ELF-1 (cell line): ENCODE measurements around the gene DUSP7.
A peak's percentile ranks its signal among the peaks of the same experiment; 100 is the strongest.

Experiments
- DNase-seq: peaks from one replicate; pipeline ENCODE4 v3.0.0-alpha.2; 2016; ENCODE audit warnings: low read depth, low spot score

Gene DUSP7, protein sequence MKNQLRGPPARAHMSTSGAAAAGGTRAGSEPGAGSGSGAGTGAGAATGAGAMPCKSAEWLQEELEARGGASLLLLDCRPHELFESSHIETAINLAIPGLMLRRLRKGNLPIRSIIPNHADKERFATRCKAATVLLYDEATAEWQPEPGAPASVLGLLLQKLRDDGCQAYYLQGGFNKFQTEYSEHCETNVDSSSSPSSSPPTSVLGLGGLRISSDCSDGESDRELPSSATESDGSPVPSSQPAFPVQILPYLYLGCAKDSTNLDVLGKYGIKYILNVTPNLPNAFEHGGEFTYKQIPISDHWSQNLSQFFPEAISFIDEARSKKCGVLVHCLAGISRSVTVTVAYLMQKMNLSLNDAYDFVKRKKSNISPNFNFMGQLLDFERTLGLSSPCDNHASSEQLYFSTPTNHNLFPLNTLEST

DNA sequence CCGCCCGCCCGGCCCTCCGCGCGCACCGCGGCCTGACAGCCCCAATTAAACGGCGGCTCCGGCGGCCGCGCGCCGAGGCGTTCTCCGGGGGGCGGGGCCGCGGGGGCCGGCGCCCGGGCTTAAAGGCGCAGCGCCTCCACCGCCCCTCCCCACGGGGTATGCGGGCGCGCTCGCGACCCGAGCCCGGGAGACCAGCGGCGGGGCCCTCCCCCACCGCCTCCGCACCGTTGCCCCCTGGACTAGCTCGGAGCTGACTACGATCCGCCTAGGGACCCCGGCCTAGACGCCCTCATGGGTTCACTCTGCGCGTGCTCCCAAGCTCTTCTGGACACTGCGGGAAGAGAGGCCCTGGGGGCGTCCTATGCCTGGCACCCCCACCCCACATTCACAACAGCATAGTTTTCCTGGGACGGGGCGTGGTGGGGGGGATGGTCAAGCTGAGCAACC is at the start of gene DUSP7:
DUSP7 (minus strand) TSS at position 51 of the 447 bp plus-strand sequence. CDS start 205 bp downstream, outside the sequence.
- no peak for DNase-seq

DNA sequence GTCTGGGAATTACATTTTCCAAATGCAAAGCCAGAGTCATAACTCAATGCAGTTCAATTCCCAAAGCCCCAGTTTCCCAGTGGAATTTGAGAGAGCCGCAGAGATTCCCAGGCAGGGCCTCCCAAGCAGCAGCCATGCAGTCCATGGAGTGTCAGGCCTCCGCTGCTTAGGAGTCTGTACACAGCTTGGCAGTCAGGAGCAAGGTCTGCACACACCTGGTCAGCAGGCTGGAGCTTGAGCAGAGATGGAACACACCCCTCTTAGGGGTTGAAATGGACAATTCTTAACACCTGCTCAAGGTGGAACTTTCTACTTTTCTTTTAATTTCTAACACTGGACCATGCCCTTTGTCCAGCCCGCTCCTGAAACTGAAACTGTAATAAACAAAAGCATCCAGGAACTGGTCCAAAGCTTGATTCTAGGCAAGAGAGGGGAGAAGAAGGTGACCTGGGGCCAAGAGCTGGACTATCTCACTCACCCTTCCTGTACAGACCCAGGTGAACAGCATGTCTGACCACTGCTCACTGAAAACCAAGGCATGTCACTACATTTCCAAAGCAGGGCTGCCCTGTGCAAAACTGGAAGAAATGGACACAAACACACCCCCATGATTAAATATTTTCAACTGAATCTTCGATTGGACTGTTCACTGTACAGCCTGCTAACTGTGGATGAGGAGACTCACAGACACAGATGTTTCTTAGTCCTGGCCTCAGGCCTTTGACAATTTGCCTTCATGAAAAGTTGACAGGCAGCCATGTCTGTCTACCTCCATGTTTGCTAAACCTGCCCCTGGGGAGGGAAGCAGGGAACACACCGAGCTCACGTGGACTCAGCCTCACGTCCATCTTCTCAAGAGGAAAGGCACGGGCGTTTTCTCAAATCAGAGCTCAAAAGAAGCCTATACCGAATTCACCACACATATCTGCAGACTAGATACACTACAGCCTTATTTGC is 48.6 kb upstream of the DUSP7 start:
- no peak for DNase-seq

DNA sequence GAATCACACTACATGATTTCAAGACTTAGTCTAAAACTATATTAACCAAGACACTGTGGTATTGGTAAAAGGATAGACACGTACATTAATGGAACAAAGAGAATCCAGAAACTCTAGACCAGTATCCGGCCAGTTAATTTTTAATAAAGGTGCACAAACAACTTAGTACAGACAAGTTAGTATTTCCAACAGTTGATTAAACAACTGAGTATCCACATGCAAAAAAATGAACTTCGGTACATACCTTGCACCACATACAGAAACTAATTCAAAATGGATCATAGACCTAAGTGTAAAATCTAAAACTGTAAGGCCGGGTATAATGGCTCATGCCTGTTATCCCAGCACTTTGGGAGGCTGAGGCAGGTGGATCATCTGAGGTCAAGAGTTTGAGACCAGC is 46.6 kb upstream of the DUSP7 start:
- DNase-seq = no peak

DNA sequence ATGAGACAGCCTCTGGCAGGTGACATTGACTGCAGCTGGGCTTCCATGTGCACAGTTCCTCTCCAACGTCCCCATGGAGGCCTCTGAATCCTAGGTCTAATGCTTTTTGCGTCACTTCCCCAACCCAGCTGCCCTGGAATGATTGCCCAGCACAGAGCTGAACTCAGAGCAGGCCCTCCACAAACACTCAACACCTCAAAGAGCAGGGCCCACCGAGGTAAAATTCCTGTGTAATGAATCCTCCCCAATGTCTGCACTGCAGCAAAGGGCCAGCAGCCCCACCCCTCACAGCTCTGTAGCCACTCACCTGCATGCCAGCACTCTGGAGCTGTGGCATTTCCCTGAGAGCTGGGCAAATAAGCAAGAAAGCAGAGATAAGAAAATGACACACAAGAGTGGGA is 42.6 kb upstream of the DUSP7 start:
- DNase-seq = no peak

DNA sequence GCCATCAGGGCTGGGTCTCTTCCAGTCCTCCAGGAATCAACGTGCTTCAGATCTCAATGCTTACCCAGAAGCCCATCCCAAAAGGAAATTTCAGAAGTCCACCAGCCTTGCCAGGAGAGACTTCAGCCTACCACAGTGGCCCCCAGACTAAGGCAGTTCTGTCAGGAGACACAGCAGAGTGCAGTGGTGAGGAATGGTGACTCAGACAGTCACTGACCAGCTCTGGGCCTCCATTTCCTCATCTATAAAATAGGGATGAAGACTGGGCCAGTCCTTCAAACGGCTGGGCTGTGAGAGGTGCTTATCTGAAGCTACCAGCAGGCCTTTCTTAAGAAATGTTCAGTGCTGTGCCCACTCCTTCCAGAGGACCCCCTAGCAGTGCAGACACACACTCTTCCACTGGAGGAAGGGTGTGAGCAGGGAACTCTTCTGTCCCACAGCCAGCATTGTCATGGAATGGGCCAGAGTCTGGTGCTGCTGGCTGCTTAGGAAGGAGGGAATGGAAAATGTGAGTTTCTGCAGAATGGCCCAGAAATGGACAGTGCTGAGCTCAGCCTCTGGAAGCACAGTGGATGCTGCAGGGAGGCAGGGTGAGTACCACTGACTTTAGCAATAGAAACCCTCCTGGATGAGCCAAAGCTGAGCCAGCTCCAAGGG is 41.6 kb upstream of the DUSP7 start:
- no peak for DNase-seq

DNA sequence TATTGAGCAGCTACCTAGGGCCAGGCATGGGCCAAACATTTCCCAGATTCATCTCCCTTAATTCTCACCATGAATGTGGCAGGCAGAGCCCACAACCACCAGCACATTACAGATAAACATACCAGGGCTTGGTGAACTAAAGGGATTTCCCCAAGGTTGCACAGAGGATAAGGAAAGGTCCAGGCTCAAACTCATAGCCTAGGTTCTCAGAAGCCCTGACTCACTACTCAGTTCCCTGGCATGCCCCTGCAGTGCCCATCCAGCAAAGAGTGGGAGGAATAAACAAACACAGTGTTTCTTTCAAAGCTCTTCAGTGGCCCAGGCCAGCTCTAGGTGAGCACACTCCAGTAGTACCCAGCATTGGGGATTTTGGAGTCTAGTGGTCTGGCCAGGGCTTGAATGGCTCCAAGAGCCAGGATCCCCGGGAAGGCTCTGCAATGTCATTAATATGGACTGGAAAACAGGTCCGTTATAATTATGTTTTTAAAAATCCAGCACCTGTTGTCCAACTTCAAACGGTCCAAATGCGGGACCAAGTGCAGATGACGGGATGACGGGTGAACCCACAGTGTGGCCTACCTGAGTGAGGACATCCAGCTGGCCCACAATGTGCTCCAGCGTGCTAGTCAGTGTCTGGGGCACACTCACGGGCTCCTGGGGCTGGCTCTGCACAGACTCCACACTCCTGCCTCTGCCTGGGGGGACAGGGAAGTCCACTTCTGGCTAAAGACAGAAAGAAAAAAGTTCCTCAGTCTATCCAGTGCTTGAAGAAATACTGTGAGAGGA is 39.8 kb upstream of the DUSP7 start:
- DNase-seq = no peak

DNA sequence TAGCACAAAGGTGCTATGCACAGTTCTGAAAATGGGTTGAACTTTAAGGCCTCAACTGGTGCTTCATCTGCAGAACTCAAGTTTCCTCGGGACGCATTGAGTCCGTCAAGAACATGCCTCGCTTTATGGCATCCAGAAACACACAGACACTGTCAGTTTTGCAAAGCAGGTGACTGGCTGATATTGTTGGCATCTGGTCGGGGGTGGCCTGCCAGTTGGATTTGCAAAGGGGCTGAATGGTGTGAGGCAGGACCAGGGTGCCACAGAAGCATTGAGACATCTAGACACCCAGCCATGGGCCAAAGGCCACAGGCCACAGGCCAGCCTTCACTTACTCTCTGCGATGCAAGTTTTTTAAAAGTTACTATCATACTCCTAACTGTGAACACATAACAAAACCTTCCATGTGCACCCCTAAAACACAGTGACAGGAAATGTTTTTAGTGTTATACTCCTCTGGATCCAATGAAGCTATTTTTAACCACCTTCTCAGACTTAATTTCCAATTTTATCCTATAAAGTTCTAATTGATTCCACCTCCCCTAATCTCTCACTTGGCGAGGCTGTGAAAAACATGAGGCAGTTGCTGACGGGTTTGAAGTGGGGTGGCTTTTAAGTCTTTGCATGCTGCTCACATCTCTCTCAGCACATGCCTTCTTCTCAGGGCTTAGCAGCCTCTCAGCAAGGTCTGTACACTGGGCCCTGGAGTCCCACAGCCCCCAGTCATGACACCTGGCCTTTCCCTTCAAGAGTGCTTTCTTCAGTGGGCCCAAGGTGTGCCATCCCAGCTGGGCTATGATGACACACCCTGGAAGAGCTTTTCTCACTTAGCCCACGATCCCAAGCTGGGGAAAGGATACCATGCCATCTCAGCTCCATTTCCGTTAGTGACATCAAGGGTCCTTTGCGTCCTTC is 38.5 kb upstream of the DUSP7 start:
- DNase-seq = no peak

DNA sequence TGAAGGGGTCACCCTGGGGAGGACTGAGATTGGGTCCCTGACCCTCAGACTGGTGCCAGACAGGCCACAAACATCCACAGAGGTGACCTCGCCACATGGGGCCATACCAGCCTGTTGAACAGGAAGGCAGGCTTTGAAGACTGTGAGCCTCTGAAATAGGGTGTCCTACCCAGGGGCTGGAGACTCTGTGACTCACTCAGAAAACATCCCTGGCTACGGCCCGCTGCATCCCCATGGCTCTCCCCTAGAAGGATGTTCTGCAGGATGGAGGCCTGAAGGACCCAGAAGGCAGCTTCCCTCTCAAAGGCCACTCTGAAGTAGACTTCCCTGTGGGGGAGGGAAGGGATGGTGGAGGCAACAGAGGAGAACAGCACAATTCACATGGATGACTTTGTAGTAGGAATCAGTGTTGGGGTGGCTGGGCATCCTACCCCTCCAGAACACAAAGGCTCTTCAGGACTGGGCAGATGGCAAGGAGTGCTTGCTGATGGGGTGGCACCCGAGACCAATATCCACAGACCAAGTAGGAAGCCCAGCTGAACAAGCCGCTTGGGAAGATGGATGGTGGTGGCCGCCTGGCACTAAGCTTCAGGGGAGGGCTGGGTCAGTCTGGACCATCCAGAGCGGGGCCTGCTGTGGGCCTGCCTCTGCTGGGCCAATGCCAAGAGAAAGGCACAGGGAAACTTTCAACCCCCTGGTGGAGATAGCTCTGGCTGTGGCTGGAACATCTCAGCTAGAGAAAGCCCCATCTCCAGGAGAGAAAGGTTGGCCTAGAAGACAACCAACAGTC is 37.6 kb upstream of the DUSP7 start:
- DNase-seq = peak; percentile 14

DNA sequence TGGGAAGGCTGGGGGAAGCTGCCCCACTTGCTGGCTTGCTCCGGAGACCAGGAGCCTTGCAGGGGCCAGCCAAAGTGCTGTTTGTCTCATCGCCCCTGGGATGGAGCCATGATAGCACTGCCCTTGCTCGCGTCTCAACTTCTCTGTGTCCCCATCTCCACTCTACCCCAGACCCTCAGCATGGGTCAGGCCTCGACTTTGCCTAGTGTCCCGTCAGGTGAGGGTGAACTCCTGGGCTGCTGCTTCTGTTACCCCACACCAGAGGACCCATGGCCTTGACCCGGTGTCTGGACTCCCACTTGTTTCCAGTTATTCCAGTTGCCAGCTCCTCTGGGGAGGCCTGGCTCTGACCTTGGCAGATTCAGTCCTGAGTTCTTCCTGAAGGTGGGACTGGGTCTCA is 36.5 kb upstream of the DUSP7 start:
- no peak for DNase-seq

DNA sequence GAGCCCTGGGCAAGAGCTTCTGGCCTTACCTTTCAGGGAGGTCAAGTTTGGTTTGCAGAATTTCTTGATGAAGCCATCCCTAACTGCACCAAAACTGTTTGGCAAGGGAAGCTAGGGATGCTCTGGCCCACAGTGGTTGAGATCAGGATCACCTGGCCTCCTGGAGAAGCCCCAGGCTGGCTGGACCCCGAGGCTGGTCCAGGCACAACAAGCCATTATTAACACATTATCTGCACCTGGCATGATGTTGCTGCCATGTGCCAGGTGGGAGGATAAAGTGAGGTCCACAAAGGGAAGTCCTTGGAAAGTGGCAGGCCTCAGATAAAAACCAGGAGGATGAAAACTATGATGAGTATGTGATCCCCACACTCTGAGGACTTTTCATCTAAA is 35.9 kb upstream of the DUSP7 start:
- DNase-seq = no peak

DNA sequence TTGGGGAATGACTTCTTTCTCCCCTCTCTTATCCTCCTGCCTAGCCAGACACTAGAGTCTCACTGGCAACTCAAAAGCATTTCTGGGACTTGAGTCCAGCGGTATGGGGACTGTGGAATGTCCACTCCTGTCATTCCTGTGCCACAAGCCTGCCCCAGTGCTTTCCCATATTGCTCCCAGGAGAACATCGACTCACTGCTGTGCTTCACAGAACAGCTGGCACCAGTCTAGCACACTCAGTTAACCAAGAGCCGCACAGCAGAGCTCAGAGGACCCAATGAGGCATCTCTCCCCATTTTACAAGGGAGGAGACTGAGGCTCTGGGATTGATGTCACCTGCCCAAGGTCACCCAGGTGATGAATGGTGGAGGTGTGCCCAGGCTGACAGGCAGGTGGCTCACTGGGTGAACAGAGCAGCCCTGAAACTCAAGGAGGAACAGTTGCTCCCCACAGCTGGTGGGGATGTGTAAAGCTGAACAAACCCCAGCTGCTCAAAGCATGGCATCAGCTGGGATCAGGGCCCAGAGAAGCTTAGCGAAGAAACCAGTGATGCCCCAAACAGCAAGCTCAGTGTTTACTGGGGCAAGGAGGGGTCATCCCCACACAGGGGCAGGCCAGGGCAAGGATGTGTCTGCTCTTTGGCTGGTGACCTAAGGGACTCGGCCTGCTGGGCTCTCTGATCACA is 35.4 kb upstream of the DUSP7 start:
- DNase-seq = no peak

DNA sequence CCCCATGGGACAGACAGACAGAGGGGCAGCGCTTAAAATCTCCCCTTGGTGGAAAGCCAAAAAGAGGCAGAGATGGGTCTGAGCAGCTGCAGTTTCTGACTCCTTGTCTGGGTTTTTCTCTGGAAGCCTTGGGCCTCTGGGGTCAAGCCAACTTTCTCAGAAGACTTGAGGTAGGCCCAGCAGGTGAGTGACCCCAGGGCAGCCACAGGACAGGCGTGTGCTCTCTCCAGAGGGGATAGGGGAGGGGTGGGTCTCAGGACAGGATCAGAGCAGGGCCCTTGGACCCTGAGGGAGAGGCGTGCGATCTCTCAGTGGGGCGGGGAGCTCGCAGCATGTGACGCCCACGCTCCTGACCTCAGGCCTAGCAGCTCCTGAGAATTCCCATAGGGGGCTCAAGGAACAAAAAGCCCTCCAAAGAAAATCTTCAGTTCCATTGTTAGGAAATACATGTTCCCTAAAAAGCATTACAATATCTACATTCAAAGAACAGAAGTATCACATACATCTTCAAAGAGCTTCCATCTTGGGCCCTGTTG is 34.6 kb upstream of the DUSP7 start:
- peak; percentile 73 for DNase-seq

DNA sequence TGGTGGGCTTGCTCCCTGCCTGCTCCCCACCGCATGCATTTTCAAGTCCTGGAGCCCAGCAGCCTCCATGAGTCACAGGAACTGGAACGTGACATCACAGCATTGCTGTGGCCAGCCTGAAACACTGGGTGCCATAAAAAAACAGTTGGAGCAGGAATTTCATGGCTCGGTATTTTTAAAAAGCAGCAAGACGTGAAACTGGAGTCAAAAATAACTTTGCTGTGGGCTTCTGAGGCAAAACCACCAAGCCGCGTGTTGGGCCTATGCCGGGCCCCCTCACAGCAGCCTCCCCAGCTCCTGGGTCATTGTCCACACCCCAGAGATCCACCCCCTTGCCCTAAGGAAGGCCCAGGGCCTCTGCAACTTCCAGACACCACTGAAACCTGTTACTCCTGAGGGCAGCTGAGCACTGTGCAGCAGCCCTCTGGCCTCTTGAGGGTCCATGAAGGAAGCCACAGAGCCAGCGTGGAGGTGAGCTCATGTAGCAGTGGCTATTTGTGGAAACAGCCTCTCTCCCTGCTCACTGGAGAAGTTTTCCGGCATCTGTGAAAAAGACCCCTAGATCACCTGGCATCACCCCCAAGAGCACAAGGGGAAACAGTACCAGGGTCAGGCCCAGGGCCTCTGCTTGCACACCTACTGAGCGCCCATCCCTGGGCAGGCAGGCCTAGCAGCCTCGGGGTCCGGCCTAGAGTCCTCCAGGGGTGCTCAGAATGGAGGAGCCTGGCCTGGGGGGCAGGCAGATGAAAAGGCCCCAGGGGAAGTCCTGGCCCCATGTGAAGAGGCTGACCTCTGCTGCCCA is 34.0 kb upstream of the DUSP7 start:
- peak; percentile 55 for DNase-seq

DNA sequence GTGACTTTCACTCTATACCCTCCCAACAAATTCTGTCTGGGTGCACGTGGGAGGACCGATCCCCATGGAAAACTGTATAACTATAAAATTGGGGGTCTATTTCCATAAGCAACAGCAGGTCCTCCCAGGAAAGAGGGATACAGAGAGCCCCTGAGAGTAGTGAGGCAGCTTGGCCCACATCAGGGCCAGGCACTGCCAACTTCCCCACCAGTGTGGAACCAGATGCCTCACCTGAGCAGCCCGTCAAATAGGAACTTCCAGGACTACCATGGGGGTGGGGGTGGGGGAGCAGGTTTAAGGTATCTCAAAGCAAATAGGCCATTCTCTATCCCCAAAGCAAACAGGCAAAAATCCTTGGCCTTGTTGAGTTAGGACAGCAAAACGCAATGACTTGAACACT is 33.3 kb upstream of the DUSP7 start:
- DNase-seq = no peak

DNA sequence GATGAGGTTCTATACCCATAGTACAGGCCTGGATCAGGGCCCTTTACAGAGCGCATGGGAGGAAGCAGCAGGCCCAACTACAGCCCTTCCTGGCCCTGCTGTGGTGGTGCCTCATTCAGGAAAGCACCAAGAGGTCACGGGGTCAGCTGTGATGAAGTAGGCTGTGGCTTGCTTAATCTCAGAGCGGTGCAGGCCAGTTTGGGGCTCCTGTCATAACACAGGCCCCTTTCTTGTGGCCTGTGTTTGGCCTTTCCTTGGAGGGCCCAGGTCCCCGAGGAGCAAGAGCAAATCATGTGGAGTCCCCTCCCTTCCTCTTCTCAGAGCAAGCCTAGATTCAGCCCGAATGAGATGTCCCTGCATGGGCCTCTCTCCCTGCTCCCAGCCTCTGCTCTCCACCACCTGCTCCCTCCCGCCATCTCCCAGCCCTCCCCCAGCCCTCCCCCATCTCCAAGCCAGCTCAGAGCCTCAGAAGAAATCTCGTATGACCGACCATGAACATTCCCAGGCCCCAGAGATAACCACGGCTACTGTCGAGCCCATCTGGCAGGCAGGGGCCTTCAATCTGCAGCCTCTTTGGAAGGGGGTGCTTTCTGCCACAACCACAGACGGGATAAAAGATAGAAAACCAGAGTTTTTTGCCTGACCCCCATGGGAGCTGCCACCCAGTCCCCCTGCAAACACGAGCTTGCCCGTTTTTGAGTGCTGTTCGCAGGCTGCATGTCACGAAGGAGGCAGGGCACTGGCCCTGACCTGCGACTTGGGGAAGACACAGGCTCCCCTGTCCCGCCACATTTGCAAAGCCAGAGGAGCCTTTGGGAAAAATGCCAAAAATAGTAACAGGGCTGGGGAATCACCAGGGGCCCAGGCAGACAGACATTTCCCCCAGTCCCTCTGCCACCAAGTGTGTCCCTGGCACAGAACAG is 32.3 kb upstream of the DUSP7 start:
- DNase-seq = peak; percentile 25

DNA sequence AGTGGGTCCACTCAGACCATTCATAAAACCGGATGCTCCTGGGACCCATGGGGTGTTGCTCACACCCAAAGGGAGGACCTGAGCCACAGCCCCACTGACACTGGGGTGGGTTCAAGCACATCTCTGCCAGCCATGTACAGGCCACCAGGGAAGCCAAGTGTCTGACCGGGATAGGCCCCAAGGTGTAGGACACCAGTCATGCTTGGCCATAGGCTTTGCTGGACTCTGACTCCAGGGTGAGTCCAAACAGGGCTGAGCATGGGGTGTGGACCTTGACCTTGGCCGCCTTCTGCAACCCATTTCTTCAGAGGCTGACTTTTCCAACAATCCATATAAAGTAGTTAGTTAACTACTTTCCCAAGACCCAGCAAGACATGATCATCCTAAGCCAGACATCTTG is 31.4 kb upstream of the DUSP7 start:
- DNase-seq = no peak
